Psoas muscle (tissue), 8 donors: ENCODE data around the gene C17orf75. TPM values are rescaled to one million over a fixed set of nuclear protein-coding genes. Genes with fewer than 3 reads are reported as not detected.
"Not testable (repeated sequence)": the region's sequence is repeated elsewhere in the genome, so short reads cannot be mapped to it uniquely, and the experiment has no call there.

ENCODE experiments used
- ATAC-seq, 4 donors: fragments of 200-7000 bp; cut with Tn5 transposase; one replicate each; pipeline ENCODE4 v1.9.1; 2020; ENCODE audit warnings: moderate library complexity in 3 of 4, mild to moderate bottlenecking in 2 of 4
- DNase-seq, 2 donors: peaks; one replicate each; pipeline ENCODE4 v3.0.0-alpha.2; 2020
- H3K27ac ChIP-seq: fragments of 200-600 bp; one replicate; pipeline ENCODE4 v1.8.0; 2022
- H3K27me3 ChIP-seq, 3 donors: fragments of 200-600 bp in 1 of 3; one replicate each; pipeline versions ENCODE4 v1.6.1 to v1.8.0; 2013 to 2022; ENCODE audit warnings: low read length in 2 of 3, mild to moderate bottlenecking in 2 of 3, moderate library complexity in 1 of 3; ENCODE audit not compliant: insufficient read depth in 3 of 3
- H3K36me3 ChIP-seq, 2 donors: fragments of 200-600 bp in 1 of 2; one replicate each; pipeline versions ENCODE4 v1.6.1 to v1.8.0; 2013 to 2022; ENCODE audit warnings: low read depth in 1 of 2, mild to moderate bottlenecking in 1 of 2, moderate library complexity in 1 of 2; ENCODE audit not compliant: insufficient read depth in 1 of 2
- H3K4me1 ChIP-seq: fragments of 200-600 bp; one replicate; pipeline ENCODE4 v1.8.0; 2022
- H3K4me3 ChIP-seq: fragments of 200-600 bp; one replicate; pipeline ENCODE4 v1.8.0; 2022; ENCODE audit warnings: mild to moderate bottlenecking
- H3K9me3 ChIP-seq: fragments of 200-600 bp; one replicate; pipeline ENCODE4 v1.8.0; 2022
- WGBS, 3 donors: extraction: QIAGEN DNeasy Blood & Tissue Kit; methylation state at CpG; one replicate each; pipeline versions ENCODE4 v1.1.6 to v1.1.7; 2013; 5-methylcytosine and 5-hydroxymethylcytosine counted together
- intact Hi-C, 2 donors: fragments of 100-400 bp; cut with DNase I; formaldehyde crosslinking; loops; one replicate each; pipeline versions ENCODE4 v1.11.0 to v1.14.2; 2022
- polyA plus RNA-seq, 3 donors: library from polyadenylated mRNA; stranded (reverse); fragments of 200-250 nt; gene quantifications; one replicate each; pipeline ENCODE4 v1.2.3, GENCODE V29; 2013
- total RNA-seq, 4 donors: library from RNA; stranded (reverse); fragmentation: NEBNext Ultra II Directional in 2 of 4; extraction: Animal tissue kit (Norgen Biotek cat#: 25700) in 2 of 4; gene quantifications; one replicate each; pipeline versions ENCODE4 v1.2.1 to v1.2.4, GENCODE V29; 2021 to 2023
- TF ChIP-seq, protein P1 (sequence below): fragments of 200-600 bp; IDR thresholded peaks from one replicate; pipeline ENCODE4 v1.8.0; 2022; ENCODE audit warnings: antibody characterized with exemption
- donor health status: healthy with polysubstance abuse.
- donor health status: DM: no; HTN: no; CAD: no; lungs with moderate emphysema.
- donor health status: Bipolar disorder and iron deficiency.
- donor health status: healthy.
- donor health status: DM: yes; HTN: yes; CAD: no.
- donor health status: DM: no; HTN: no; CAD: no.
- donor health status: DM: no; HTN: no; CAD: no.
- donor health status: DM: yes; HTN: yes; CAD: no.

Gene C17orf75
- total and polyA plus RNA-seq, 7 donors: 6.1 to 17.8 (median 14.6) TPM

DNA sequence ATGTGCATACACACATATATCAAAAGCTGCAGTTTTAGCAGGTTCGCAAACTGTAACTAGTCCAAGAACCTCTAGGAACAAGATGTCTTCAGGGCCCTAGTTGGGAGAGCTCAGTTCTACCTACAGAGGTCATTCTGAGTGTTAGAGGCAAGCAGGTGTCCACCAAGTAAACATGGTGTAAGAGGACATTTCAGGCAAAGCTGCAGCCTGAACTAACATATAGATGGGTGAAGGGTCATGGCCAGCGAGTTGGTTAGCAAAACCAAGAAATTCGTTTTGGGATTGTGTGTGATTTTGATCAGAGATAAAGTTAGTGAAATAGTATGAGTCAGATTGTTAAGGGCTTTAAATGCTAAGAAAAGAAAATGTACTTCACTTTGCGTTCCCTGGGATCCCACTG, 24.6 kb downstream of the C17orf75 start:
- 85 to 87% (median 86%) methylated on average over 4 of the region's 4 CpGs for WGBS, 3 donors
- H3K4me1 ChIP-seq: no peaks in the 10 kb centered on the region
- H3K27me3 ChIP-seq: no peaks in the 10 kb centered on the region
- no peaks in the 10 kb centered on the region for H3K9me3 ChIP-seq
- intact Hi-C loops: no loop called here
- ATAC-seq (no peak), DNase-seq (no peak)
- H3K27ac ChIP-seq: no peak overlapping the region
- TF ChIP-seq, protein P1, sequence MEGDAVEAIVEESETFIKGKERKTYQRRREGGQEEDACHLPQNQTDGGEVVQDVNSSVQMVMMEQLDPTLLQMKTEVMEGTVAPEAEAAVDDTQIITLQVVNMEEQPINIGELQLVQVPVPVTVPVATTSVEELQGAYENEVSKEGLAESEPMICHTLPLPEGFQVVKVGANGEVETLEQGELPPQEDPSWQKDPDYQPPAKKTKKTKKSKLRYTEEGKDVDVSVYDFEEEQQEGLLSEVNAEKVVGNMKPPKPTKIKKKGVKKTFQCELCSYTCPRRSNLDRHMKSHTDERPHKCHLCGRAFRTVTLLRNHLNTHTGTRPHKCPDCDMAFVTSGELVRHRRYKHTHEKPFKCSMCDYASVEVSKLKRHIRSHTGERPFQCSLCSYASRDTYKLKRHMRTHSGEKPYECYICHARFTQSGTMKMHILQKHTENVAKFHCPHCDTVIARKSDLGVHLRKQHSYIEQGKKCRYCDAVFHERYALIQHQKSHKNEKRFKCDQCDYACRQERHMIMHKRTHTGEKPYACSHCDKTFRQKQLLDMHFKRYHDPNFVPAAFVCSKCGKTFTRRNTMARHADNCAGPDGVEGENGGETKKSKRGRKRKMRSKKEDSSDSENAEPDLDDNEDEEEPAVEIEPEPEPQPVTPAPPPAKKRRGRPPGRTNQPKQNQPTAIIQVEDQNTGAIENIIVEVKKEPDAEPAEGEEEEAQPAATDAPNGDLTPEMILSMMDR: no peak
- H3K36me3 ChIP-seq: no peaks in the 10 kb centered on the region
- no peak overlapping the region for H3K4me3 ChIP-seq

DNA sequence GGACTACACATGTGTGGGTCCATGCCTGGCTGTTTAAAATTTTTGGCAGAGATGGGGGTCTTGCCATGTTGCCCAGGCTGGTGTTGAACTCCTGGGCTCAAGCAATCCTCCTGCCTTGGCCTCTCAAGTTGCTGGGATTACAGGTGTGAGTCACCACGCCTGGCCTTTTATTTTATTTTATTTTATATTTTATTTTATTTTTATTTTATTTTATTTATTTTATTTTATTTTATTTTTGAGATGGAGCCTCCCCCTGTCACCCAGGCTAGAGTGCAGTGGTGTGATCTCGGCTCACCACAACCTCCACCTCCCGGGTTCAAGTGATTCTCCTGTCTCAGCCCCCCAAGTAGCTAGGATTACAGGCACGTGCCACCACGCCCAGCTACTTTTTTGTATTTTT, 25.3 kb downstream of the C17orf75 start:
- H3K27ac ChIP-seq, H3K36me3 ChIP-seq, intact Hi-C loops, H3K27me3 ChIP-seq, ATAC-seq, H3K9me3 ChIP-seq, H3K4me3 ChIP-seq, DNase-seq, H3K4me1 ChIP-seq: not testable (repeated sequence)
- WGBS, 3 donors: 90 to 93% (median 92%) methylated on average over 5 of the region's 5 CpGs

DNA sequence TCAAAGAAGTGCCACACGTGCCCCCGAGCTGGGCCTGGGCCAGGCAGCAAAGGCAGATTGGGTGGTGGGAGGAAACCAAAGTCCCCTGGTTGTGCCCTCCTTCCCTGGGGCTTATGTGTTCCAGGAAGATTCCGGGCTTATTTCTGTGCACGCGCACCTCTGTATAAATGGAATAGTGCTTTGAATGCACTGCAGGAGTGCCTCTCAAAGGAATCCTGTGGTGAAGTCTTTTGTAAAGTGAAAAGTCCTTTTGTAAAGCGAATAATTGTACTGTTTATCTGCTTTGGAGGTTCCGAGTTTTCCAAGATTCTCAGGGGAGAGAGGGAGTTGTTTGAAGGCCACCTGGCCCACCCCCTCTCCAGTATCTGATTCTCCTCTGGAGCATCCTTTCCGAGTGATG, 26.8 kb downstream of the C17orf75 start:
- no peak overlapping the region for H3K4me3 ChIP-seq
- TF ChIP-seq, protein P1: no peak
- DNase-seq (no peak), ATAC-seq (no peak)
- 81 to 88% (median 85%) methylated on average over 8 of the region's 8 CpGs for WGBS, 3 donors
- H3K36me3 ChIP-seq: no peaks in the 10 kb centered on the region
- intact Hi-C loops: no loop called here
- no peaks in the 10 kb centered on the region for H3K9me3 ChIP-seq
- no peak overlapping the region for H3K27ac ChIP-seq
- no peaks in the 10 kb centered on the region for H3K4me1 ChIP-seq
- no peaks in the 10 kb centered on the region for H3K27me3 ChIP-seq

DNA sequence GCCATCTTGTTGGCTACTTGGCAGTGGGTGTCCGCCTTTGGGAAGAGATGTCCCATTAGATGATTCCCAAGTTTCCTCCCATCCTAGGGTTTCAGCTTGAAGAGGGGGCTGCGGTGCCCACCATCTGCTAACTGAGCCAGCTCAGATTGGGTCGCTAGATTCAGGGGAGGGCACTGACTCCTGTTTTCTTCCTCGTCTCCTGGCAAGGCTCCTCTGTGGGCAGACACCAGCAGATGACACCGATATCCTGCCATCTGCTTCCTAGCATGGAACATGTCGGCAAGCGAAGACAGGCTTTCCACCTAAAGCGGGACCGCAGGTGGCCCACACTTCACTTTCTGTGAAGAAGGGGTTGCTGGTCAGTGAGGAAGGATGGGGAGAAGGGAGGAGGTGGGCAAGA, 27.3 kb downstream of the C17orf75 start:
- Histone ChIP-seq H3K27ac (no peak overlapping the region), H3K4me1 (no peaks in the 10 kb centered on the region), H3K27me3 (no peaks in the 10 kb centered on the region), H3K36me3 (no peaks in the 10 kb centered on the region), H3K4me3 (no peak overlapping the region), H3K9me3 (no peaks in the 10 kb centered on the region)
- no peak for ATAC-seq
- intact Hi-C loops: loop anchor here in 1 of 2 donors (5.0 kb wide), 1 partner anchor 37 kb away; no protein-coding TSS in a partner anchor
- WGBS, 3 donors: 72 to 79% (median 75%) methylated on average over 9 of the region's 9 CpGs
- no peak for DNase-seq
- TF ChIP-seq, protein P1: no peak

DNA sequence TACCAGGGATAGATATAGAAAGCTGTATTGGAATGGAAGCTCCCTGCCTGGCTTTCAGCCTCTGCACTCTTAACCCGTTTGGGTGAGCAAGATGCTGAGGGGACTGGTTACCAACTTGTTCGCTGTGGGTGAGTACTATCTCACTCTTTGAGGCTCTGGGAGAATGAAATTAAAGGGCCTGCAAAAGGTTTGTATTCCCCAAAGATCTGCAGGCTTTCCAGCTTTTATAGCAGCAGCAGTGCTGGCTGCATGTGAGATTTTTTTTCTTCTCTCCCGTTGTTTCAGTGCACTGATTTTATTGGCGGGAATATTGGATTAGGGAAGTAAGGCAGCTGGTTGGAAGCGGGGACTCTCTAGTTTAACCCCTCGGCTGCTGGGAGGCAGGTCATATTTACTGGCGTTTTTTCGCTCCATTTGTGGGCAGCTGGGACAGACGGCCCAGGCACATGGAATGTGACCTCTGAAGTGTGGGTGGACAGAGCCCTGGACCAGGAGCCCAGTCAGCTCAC, 30.9 kb downstream of the C17orf75 start:
- no peaks in the 10 kb centered on the region for H3K9me3 ChIP-seq
- ATAC-seq (no peak), DNase-seq (no peak)
- no peaks in the 10 kb centered on the region for H3K4me1 ChIP-seq
- 6 to 18% (median 10%) methylated on average over 9 of the region's 9 CpGs for WGBS, 3 donors
- H3K36me3 ChIP-seq: no peaks in the 10 kb centered on the region
- TF ChIP-seq, protein P1: no peak
- peak overlapping the region; percentile 22 for H3K4me3 ChIP-seq
- intact Hi-C loops: loop anchor here in 1 of 2 donors (5.0 kb wide), 1 partner anchor 34 kb away; no protein-coding TSS in a partner anchor
- H3K27ac ChIP-seq: no peak overlapping the region
- peaks cover 0 to 4% (median 0%) of the 10 kb centered on the region in 3 donors for H3K27me3 ChIP-seq
